HG03354 (cell line): ENCODE results near the gene PDE3A.

Source experiments
- ATAC-seq: cut with Tn5 transposase; IDR thresholded peaks from one replicate; pipeline ENCODE4 v1.9.1; 2021; ENCODE audit warnings: mild to moderate bottlenecking; ENCODE audit not compliant: unreplicated experiment, poor library complexity, severe bottlenecking

PDE3A gene

DNA sequence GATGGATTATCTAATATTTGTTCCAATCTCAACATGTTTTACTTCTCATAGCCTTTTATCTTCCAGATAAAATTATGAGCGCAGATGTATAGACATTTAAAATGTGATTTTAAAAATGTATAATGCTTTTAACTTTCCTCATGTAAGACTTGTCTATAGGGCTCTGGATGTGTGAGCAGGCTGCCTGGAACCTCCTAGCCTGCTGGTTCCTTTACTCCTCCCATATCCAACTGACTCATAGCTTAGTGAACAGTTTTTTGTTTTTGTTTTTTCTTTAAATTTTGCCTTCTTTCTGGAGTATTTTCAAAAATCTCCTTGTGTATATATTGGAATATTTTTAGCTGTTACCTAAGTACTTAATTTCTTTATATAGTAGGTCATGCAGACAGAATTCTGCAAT is 115.4 kb downstream of the PDE3A start:
- ATAC-seq, result no peak

GRCh38 chr12:20486233-20486632 is 117.9 kb downstream of the PDE3A start:
- no peak for ATAC-seq

DNA sequence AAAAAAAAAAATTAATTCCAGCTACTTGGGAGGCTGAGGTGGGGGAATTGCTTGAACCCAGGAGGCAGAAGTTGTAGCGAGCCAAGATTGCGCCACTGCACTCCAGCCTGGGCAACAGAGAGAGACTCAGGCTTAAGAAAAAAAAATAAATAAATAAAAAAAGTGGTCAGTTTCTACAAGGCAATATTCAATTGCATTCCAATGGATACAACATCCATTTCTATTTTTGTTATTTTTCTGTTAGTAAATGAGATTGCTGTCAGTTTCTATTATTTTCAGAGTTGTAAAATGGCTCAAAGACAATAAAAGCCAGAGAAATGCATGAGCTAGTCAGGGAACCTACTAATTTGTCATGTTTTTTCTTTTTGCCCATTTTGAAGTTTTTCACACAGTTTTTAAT is 119.2 kb downstream of the PDE3A start:
- ATAC-seq, result no peak

GRCh38 chr12:20489645-20490044 is 121.3 kb downstream of the PDE3A start:
- no peak for ATAC-seq

DNA sequence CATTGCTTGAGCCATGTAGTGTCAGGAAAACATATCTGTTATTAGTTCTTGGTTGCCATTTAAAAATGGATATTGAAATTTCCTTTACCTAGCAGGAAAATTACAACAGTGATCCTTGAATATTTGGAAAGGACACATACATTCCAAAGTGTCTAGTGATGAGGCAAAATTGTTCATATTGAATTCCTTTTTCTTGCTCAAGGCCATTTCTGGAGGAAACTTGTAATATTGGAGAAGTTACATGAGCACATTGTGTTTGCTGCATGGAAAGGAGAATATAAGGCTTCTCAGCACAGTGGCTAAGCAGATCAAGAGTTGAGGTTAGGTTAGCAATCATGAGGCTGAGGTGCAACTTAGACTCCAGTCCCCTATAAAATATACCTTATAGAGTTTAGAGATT is 121.9 kb downstream of the PDE3A start:
- no peak for ATAC-seq

DNA sequence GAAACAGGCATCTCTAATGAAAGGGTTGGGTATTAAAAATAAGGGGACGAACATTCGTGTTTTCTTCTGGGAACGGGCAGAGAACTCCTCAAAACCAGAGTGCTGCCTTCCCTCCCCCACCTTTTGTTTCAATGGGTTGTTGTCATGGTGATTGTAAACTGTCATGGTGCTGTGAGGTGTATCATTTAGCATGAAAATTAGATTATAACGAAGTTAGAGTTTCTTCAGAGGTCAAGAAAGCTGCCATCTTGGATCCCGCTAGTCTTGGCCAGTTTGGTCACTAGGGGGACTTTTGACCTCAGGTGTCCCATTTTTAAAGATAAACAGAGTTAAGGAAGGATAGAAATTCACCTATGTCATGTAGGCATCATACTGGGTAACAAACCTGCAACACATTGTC is 123.0 kb downstream of the PDE3A start:
- no peak for ATAC-seq

DNA sequence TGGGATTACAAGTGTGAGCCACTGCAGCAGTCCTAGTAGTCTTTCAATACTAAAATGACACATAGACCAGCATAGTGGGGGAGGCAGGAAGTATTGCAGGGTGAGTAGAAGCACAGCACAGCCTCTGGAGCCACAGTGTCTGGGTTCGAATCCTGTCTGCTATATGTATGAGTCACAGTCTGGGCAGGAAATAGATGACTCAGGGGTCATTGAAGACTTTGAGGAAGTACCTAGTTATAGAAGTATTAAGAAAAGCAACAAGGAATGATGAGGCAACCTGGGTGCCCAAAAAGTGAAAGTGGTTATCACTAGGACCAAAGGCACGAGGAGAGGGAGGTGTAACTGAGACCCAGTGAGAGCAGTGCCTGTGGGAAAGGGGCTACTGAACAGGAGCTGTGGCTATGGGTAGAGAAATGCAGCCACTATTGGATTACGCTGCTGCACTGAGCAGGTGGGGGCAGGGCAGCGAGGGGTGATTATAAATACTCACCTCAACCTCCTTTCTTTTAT is 124.0 kb downstream of the PDE3A start:
- ATAC-seq, result no peak

DNA sequence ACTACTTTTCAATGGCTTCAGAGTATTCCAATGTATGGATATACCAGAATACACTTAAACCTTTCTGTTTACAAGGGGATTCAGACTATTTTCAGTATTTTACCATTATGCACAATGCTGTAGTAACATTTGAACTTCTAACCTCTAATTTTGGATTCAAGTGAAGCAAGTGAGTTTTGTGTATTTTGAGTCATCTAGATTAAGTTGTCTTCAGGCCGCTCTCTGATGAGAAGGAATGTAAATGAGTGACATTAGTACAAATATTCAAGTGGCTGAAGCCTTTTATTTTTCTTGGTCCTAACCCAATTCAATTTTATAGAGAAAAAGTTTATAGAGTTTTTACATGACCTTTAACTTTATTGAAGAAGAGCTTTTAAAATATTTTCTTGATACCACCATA is 125.6 kb downstream of the PDE3A start:
- no peak for ATAC-seq

GRCh38 chr12:20494851-20495250 is 126.5 kb downstream of the PDE3A start:
- no peak for ATAC-seq

DNA sequence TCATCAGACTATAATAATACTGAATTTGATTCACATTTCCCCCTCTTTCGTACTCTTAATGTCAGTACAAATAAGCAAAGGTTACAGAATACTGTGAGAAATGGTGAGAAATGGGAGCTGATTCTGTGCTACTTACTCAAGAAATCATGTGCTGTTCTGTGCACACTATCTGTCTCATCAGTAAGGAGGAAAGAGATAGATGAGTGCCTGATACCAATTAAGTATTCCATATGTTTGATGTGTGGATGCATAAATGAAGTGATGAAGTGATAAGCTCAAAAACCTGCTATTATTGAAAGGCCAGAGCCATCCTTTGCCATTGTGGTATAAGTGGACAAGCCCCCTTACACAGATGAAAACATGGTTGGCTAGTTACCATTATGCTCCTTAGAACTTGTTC is 127.7 kb downstream of the PDE3A start:
- no peak for ATAC-seq

GRCh38 chr12:20497707-20498106 is 129.4 kb downstream of the PDE3A start:
- no peak for ATAC-seq

DNA sequence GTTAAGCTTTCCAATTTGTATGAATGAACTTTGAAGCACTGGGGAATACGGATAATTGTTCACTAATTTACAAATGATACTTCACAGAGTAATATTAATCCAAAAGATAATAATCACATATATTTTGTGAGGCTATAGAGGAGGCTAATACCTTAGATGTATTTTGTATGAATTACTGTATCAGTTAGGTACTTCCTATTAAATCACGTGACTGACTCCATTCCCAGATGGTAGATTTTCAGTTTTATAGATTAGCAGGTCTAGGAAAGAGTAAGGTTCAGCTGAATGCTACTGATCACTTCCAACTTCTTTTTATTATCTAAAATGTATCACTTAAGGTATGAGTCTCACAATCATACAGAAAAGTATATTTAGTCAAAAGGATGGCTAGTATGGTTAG is 133.6 kb downstream of the PDE3A start:
- ATAC-seq, result no peak

GRCh38 chr12:20503858-20504257 is 135.5 kb downstream of the PDE3A start:
- ATAC-seq, result no peak

GRCh38 chr12:20505056-20505455 is 136.7 kb downstream of the PDE3A start:
- no peak for ATAC-seq

- ATAC-seq, result no peak
Measured at GRCh38 chr12:20507056-20507455, 138.7 kb downstream of the PDE3A start.

DNA sequence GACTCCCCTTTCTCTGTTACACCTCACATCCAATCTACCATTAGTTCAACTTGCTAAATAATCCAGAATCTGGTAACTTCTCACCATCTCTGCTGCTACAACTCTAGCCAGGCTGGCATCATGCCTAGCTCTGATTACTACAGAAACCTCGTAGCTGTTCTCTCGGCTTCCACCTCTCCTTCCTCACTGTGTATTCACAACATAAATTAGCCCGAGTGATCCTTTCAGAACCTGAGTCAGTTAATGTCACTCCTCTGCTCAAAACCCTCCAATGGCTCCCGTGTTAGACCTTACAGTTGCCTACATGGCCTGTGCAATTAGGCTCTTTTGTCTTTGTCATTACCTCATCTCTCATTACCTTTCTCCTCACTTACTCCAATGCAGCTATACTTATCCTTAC is 139.4 kb downstream of the PDE3A start:
- no peak for ATAC-seq

- no peak for ATAC-seq
Measured at GRCh38 chr12:20508359-20508758, 140.0 kb downstream of the PDE3A start.

DNA sequence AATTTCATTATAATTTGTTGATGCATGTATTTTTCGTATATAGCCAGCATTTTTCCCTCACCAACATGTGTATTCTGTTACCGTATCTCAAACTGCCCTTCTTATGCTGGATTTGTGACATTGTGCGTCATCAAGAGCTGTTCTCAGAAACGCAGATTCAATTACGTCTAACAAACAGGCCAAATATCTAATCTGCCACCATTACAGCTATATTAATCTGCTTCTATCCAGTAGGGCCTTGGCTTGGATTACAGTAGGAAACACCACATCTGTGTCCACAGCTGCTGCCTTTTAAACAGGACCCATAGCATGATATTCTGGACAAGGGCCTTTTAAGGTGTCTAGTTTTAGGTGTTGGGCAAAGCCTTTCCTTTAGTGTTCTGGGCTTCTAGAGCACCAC is 140.6 kb downstream of the PDE3A start:
- no peak for ATAC-seq

DNA sequence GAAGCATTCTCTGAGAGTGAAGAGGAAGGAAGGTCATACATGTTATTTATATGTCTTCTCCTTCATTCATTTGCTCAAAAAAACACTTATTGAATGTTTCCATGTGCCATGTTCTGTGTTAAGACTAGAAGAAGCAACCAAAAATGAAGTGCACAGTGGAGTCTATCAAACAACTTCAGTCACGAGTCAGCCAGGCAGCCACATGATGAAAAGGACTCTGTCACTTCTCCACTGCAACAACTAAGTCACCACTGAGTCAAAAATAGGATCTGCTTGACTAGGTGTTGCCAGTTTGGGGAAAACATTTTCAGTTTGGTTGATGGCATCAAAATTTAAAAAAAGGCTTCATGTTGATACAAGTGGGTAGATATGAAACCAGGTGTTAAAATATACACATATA is 142.5 kb downstream of the PDE3A start:
- ATAC-seq, result no peak

DNA sequence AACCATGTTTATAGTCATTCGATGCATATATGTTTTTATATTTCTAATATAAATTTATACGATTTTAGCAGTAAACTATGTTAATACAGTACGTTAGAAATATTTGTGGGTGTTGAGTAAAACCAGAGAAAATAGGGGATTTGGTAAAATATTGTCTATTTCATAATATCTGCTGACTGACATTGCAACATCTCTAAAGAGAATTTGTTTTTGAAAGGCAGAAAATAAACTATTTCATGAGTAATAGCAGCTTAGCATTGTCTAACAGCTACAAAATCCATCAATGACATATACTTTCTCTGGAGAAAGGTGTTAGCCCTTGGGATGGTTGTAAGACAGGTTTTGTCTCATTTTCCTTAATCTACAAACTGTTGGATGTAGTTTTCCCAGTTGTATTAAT is 144.9 kb downstream of the PDE3A start:
- no peak for ATAC-seq

- no peak for ATAC-seq
Measured at GRCh38 chr12:20514598-20514997, 146.3 kb downstream of the PDE3A start.

- ATAC-seq, result no peak
Measured at GRCh38 chr12:20520532-20520931, 152.2 kb downstream of the PDE3A start.

DNA sequence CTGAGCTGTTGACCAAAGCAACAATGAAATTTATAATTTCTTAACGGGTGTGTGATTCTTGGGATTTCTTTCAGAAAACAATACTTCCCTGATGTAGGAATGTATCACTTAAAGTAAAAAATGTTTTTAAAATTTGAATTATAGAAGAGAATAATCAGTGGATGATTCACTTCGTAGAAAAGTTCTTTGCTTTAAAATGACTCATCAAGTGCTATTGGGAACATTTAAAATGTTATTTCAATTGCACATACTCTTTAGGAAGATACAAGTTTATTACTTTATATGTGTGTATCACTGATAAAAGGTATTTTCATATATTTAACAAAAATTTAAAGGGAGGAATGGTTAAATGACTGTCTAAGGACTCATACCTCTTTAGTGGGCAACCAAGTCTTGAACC is 155.3 kb downstream of the PDE3A start:
- no peak for ATAC-seq
